GM18873 (cell line): ENCODE results near the gene VIPAS39.

Experiments used
- ATAC-seq: cut with Tn5 transposase; IDR thresholded peaks from one replicate; pipeline ENCODE4 v1.9.1; 2021; ENCODE audit warnings: mild to moderate bottlenecking, moderate library complexity, moderate number of reproducible peaks; ENCODE audit not compliant: unreplicated experiment, low FRiP score

Gene VIPAS39

DNA sequence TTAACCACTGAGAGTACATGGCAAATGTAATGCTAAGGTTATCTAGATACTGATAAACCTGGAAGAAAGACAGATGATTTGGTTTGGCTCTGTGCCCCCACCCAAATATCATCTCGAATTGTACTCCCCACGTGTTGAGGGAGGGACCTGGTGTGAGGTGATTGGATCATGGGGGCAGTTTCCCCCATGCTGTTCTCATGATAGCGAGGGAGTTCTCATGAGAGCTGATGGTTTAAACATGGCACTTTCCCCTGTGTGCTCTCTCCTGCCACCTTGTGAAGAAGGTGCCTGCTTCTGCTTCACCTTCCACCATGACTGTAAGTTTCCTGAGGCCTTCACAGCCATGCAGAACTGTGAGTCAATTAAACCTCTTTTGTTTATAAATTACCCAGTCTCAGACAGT lies 48.3 kb downstream of the VIPAS39 start:
- no peak for ATAC-seq

DNA sequence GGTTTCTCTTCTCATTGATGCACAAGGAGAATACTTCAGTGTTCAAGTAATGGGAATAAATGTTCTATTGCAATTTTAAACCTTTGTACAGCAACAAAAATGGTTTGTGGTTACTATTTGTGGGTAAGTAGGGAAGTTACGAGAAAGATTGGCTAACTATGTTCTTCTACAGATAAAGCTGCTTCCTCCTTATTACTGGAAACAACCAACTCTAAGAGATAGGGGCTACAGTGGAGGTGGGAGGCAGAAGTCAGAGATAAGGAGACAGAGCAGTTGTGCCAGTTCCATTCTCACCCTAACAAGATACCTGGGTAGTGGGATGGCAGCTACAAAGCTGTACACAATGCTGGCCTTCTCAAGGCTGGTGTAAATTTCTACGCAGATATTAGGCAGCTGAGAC lies 50.2 kb downstream of the VIPAS39 start:
- no peak for ATAC-seq

- ATAC-seq: no peak
Measured at GRCh38 chr14:77406718-77407117, 50.7 kb downstream of the VIPAS39 start.

DNA sequence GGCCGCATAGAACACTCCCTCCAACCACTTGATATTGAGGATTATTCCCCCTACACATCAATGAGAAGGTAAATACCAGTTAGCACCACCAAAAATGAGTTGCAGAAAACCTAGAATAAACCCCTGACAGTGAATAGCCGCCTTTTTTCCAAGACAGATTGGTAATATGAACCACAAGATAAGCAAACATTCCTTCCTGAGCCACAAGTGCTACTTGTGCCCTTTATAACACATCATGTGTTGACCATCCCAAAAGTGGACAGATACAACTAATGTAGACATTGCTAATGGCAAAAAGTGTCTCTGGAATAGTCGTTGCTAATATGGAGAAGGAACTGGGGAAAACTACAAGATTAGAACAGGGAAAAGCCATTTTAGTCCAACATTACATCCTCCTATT lies 51.3 kb downstream of the VIPAS39 start:
- no peak for ATAC-seq

DNA sequence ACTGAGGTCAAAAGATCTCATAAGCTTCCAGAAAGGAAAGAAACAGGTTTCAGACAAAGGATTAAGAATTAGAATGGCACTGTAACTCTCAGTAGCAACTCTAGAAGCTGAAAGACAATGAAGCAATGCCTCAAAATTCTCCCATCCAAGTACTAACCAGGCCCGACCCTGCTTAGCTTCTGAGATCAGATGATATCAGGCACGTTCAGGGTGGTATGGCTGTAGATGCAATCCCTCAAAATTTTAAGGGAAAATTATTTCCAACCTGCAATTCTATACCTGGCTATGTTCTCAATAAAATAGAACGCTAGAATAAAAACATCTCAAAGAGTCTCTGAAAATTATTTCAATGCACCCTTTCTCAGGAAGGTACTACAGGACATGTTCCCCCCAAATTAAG lies 53.6 kb downstream of the VIPAS39 start:
- ATAC-seq: no peak

GRCh38 chr14:77400216-77400615 lies 57.2 kb downstream of the VIPAS39 start:
- ATAC-seq: no peak

DNA sequence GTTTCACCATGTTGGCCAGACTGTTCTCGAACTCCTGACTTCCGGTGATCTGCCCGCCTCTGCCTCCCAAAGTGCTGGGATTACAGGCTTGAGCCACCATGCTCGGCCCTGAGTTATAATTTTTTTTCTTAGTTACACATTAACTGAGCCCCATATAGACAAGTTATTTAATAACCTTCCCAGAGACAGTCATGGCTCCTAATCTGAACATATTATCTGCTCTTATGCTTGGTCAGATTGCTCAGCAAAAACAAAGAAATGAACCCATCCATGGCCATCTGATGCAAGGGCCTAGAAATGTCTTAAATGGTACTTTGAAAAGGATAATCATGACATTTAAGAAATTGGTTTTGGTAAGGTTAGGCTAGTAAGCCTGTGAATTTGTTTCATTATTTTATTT lies 67.2 kb downstream of the VIPAS39 start:
- ATAC-seq: no peak

DNA sequence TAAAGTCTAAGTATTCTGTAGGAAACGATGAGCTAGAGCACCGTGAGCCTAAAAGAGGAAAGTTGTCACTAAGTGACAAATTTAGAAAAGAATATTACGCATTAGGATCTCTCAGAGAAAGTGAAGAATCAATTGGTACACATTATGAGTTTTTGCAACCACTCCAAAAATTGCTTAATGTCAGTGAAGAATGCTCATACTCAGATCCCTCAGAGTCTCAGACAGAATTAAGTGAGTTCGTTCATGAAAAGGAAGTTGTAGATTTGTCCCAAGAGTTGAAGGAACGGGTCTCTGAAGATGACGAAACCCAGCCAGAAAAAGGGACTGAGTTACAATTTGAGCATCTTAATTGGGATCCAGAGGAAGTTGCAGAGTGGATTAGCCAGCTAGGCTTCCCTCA lies 78.7 kb downstream of the VIPAS39 start:
- ATAC-seq: no peak

DNA sequence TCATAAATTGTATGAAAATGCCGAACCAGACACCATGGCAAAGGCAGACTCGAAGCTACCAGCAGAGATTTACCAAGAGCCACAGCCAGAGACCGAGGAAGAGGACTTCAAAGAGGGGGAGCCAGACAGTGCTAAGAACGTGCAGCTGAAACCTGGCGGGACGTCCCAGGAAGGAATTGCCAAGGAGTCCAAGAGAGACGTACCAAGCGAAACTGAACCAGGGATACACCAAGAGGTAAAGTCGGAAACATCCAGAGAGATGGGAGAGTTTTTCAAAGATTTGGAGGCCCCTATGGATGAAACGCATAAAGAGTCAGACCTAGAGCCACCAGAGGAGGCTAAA lies 79.9 kb downstream of the VIPAS39 start:
- ATAC-seq: no peak

DNA sequence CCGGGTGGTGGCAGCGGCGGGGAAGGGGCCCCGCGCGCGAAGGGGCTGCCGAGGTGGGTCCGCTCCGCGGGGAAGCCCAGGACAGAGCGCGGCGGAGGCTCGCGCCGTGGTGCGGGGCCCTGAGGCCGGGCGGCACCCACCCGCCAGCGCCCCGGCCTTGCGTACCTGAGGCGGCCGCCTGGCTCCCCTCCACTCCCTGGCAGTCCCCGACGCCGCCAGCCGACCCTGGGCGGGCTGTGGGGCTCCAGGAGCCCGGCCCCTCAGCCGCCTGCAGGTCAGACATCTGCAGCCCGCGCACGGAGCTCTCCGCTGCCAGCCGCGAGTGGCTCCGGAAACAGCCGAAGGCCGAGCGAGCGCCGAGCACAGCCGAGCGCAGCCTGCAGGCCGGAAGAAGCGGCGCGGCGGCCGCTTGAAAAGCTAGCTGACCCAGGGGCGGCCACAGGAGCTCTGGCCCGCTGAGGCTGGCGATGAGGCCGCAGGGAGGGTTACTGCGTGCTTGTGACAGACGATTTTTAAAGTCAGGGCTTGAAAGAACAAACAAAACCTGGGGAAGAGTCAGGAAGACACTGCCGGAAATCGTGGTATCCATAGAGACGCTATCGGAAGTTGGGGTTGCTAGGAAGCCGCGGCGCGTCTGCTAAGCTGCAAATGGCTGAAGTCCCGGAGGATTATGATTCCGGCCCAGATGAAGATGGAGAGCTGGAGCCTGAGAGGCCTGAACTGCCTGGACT lies 80.5 kb downstream of the VIPAS39 start, which contains the start of the genes SAMD15 and TMED8:
Gene SAMD15, plus strand, starts transcription at position 609 of the 731 bp plus-strand sequence. Its CDS starts 40 bp downstream, at position 649.
Gene TMED8, minus strand, starts transcription at position 324 of the 731 bp plus-strand sequence. Its CDS starts 41 bp downstream, at position 283.
- peak; percentile 77 for ATAC-seq
